MG63 (cell line): ENCODE data around the gene SLC17A2. TPM values are rescaled to one million over a fixed set of nuclear protein-coding genes. Genes with fewer than 3 reads are reported as not detected.
"Not testable (repeated sequence)": the region's sequence is repeated elsewhere in the genome, so short reads cannot be mapped to it uniquely, and the experiment has no call there.

Experiments
- DNase-seq: peaks from one replicate; pipeline ENCODE4 v3.0.0-alpha.2; 2020
- H3K27me3 ChIP-seq: fragments of 250-450 bp; sonication (Bioruptor Pico); 2 replicates; pipeline ENCODE4 v1.5.1; 2020; ENCODE audit warnings: mild to moderate bottlenecking, moderate library complexity
- H3K36me3 ChIP-seq: fragments of 250-450 bp; sonication (Bioruptor Pico); 2 replicates; pipeline ENCODE4 v1.5.1; 2020; ENCODE audit warnings: mild to moderate bottlenecking, moderate library complexity
- H3K4me3 ChIP-seq: fragments of 250-450 bp; sonication (Bioruptor Pico); 2 replicates; pipeline ENCODE4 v1.5.1; 2020; ENCODE audit warnings: mild to moderate bottlenecking, moderate library complexity
- H3K9me3 ChIP-seq: fragments of 250-450 bp; sonication (Bioruptor Pico); 2 replicates; pipeline ENCODE4 v1.5.1; 2020; ENCODE audit warnings: mild to moderate bottlenecking, moderate library complexity
- total RNA-seq: library from RNA; depleted of rRNA; stranded (reverse); fragments of >200 nt; shearing (Covaris generic); gene quantifications from 2 replicates; pipeline ENCODE4 v1.2.3, GENCODE V29; 2014; ENCODE audit warnings: low replicate concordance

Gene SLC17A2
- total RNA-seq, 1 experiment from 2014 or later = not detected

DNA sequence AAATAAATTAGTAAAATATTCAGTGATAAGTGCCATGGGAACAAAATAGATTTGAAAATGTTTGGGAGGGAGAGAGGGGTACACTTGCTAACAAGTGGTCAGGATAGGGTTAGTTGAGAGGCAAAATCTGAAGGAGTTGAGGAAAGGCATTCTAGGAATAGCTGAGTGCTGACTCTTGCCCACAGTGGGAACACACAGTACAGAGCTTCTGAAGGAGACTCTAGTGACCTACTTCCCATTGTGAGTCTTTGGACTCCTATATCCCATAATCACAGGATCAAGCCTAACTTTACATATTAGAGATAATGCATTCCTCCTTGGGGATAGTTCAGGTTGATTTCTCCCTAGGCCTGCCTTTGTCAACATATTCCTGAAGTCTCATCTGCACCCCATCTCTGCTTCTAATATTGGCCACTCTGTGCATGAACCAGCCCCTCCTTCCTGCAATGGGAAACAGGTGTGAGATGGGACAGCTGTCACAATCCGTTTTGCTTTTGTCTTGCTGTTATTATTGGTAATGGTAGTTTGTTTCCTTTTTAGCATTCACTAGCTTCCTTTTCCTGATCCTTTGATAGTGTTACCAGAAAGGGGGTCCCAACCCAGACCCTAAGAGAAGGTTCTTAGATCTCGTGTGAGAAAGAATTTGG lies 29.5 kb upstream of the SLC17A2 start:
- Histone ChIP-seq H3K27me3 (no peaks in the 10 kb centered on the region), H3K9me3 (no peaks in the 10 kb centered on the region), H3K36me3 (0 out of 2 replicates have a peak, but pooled peaks cover 2% of the 10 kb centered on the region), H3K4me3 (no peak overlapping the region)
- no peak for DNase-seq

DNA sequence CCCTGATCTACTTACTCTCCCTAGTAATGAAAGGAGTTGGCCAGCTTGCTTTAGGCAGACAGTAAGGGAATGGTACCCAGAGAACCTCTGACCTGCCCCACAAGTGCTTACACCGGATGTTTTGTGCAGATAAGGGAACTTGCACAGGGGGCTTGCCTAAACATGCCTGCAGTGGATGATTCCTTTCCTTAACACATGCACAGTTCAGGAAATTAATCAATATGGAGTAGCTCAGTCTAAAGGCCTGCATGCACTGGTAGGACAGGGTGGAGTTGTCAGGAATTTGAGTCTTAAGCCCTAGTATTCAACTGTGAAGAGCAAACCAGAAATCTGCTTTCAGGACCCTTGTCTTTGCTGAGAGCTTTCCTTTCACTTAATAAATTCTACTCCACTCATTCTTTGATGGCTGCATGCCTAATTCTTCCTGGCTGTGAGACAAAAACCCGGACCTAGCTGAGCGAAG lies 28.2 kb upstream of the SLC17A2 start:
- no peak for DNase-seq
- Histone ChIP-seq H3K4me3 (no peak overlapping the region), H3K9me3 (no peaks in the 10 kb centered on the region), H3K27me3 (no peaks in the 10 kb centered on the region), H3K36me3 (no peaks in the 10 kb centered on the region)

DNA sequence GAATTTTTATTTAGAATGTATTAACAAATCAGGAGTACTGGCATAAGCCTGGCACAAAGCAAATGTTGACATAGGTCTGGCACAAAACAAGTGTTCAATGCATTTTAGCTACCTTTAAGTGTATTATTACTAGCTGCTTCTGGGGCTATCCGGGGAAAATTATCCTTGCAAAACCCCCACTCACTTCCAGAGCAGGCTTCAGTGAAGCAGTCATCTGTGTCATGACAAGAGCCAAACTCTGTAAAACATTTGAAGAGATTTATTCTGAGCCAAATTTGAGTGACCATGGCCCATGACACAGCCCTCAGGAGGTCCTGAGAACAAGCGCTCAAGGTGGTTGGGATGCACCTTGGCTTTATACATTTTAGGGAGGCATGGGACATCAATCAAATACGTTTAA lies 25.7 kb upstream of the SLC17A2 start:
- H3K9me3 ChIP-seq = no peaks in the 10 kb centered on the region
- DNase-seq = no peak
- no peak overlapping the region for H3K4me3 ChIP-seq
- H3K27me3 ChIP-seq = no peaks in the 10 kb centered on the region
- H3K36me3 ChIP-seq = no peaks in the 10 kb centered on the region

DNA sequence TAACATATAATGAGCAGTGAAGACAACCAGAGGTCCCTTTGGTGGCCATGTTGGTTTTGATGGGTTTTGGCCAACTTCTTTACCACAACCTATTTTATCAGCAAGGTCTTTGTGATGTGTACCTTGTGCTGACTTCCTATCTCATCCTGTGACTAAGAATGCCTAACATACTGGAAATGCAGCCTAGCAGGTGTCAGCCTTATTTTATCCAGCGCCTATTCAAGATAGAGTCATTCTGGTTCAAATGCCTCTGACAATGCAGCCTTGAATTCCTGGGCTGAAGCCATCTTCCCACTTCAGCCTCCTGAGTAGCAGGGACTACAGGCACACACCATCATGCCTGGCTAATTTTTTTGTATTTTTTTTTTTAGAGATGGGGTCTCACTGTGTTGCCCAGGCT lies 24.3 kb upstream of the SLC17A2 start:
- no peaks in the 10 kb centered on the region for H3K36me3 ChIP-seq
- no peak overlapping the region for H3K4me3 ChIP-seq
- no peaks in the 10 kb centered on the region for H3K27me3 ChIP-seq
- no peak for DNase-seq
- no peaks in the 10 kb centered on the region for H3K9me3 ChIP-seq

DNA sequence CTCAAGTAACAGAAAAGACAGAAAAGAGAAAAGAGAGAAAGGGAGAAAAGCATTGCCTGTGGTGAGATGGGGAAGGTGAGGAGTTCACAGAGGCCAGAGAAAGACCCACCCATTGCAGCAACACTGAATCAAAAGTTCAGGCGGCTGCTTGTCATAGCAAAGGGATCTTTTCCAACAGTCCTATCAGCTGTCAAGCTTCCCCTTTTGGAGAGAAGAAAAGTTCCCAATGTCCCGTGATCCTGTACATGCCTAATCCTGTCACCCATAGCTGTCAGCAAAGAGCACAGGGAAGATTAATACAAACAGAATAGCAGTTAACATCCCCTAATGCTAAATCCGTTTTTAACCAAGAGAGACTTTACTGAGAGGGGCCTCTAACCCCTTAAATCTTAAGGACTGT lies 23.2 kb upstream of the SLC17A2 start:
- Histone ChIP-seq H3K27me3 (no peaks in the 10 kb centered on the region), H3K36me3 (no peaks in the 10 kb centered on the region)
- no peak for DNase-seq

DNA sequence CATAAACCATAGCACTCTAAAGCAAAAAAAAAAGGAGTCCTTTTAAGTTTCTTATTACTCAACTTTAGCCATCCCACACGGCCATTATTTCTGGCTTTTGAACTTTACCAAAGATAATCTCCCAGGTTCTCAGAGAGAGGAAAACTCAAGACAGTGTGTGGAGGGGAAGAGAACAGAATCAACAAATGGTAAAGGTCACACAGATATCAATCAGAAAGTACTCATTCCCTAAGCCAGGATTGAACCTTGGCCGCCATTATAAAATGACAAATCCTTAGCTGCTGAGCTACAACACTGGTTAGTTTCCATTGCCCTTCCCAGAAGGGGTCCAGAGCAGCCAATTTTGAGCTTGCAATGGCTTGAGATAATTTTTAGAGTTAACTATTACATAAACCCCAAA lies 22.0 kb upstream of the SLC17A2 start:
- no peak overlapping the region for H3K4me3 ChIP-seq
- no peaks in the 10 kb centered on the region for H3K9me3 ChIP-seq
- DNase-seq = no peak
- no peaks in the 10 kb centered on the region for H3K36me3 ChIP-seq
- no peaks in the 10 kb centered on the region for H3K27me3 ChIP-seq

More for the DNA sequence above, 23.2 kb upstream of the SLC17A2 start:
- Histone ChIP-seq H3K4me3 (no peak overlapping the region), H3K9me3 (no peaks in the 10 kb centered on the region)

DNA sequence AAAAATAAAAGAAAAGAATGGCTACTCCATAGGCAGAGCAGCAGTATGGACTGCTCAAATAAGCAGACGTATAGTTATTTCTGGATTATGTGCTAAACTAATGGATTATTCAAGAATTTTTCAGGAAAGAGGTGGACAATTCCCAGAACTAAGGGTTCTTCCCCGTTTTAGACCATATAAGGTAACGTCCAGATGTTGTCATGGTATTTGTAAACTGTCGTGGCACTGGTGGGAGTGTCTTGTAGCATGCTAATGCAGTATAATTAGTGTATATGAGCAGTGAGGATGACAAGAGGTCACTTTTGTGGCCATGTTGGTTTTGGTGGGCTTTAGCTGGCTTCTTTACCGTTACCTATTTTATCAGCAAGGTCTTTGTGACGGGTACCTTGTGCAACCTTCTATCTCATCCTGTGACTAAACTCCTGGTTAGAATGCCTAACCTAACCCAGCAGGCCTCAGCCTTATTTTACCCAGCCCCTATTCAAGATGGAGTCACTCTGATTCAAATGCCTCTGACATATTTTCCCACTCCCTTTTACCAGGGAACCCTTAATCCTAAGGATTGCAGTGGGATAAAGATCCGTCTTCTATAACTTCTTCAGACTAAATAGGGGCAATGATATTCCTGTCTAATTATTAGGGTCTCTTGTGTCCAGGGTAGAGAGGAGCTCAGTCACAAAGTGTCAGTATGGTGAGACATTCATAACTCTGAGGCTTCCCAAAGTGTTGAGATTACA lies 21.0 kb upstream of the SLC17A2 start:
- Histone ChIP-seq H3K27me3 (no peaks in the 10 kb centered on the region), H3K4me3 (no peak overlapping the region), H3K9me3 (no peaks in the 10 kb centered on the region), H3K36me3 (no peaks in the 10 kb centered on the region)
- DNase-seq = no peak

DNA sequence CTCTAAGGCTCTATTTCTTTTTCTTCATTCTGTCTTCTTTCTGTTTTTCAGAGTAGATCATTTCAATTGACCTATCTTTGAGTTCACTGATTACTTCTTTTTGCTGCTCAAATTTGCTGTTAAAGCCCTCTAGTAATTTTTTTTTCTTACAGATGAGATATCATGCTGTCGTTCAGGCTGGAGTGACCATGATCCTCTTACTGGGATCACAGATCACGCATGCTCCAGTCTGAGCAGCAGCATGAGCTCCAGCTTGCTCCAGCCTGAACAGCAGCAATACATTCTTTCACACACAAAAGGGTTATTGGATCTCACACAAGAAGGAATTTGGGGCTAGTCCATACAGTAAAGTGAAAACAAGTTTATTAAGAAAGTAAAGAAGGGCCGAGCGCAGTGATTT lies 19.8 kb upstream of the SLC17A2 start:
- no peak for DNase-seq
- Histone ChIP-seq H3K9me3 (no peaks in the 10 kb centered on the region), H3K27me3 (no peaks in the 10 kb centered on the region), H3K4me3 (no peak overlapping the region), H3K36me3 (no peaks in the 10 kb centered on the region)

DNA sequence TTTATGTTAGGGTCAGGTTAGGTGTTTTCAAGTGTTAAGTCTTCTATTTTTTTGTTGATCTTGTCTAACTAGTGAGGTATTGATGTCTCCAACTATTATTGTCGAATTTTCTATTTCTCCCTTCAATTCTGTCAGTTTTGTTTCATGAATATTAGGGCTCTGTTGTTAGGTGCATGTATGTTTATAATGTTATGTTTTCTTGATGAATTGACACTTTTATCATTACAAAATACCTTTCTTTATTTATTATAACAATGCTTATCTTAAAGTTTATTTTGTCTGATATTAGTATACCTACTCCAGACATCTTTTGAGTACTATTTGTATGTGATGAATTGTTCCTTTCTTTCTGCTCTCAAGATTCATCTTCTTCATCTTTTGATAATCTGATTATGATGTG lies 19.2 kb upstream of the SLC17A2 start:
- DNase-seq = no peak
- no peaks in the 10 kb centered on the region for H3K36me3 ChIP-seq
- no peaks in the 10 kb centered on the region for H3K9me3 ChIP-seq
- no peaks in the 10 kb centered on the region for H3K27me3 ChIP-seq
- H3K4me3 ChIP-seq = no peak overlapping the region

DNA sequence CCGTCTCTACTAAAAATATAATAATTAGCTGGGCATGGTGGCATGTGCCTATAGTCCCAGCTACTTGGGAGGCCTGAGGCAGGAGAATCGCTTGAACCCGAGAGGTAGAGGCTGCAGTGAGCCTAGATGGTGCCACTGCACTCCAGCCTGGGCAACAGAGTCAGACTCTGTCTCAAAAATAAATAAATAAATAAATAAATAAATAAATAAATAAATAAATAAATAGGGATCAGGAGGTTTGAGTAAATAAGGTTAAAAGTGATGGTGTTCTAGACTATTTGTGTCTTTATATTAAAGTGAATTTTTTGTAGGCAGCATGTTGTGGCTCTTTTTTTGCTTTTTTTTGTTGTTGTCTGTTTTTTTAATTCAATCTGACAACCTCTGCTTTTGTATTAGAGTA lies 17.0 kb upstream of the SLC17A2 start:
- H3K36me3 ChIP-seq, H3K9me3 ChIP-seq, H3K4me3 ChIP-seq, DNase-seq, H3K27me3 ChIP-seq: not testable (repeated sequence)

DNA sequence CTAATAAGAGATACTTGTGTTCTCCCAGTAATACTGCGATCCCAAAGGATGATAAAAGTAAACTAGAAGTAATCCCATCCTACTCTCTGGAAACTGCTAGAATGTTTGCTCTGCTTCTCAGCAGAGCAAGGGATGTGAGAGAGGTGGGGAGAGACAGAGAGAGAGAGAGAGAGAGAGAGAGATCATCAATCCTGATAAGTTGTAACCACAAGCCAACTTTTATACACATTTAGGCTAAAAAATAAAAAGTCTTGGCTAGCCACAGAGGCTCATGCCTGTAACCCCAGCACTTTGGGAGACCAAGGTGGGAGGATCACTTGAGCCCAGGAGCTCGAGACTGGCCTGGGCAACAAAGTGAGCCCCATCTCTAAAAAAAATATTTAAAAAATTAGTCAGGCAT lies 16.1 kb upstream of the SLC17A2 start:
- Histone ChIP-seq H3K9me3 (no peaks in the 10 kb centered on the region), H3K27me3 (no peaks in the 10 kb centered on the region), H3K4me3 (no peak overlapping the region), H3K36me3 (no peaks in the 10 kb centered on the region)
- no peak for DNase-seq

DNA sequence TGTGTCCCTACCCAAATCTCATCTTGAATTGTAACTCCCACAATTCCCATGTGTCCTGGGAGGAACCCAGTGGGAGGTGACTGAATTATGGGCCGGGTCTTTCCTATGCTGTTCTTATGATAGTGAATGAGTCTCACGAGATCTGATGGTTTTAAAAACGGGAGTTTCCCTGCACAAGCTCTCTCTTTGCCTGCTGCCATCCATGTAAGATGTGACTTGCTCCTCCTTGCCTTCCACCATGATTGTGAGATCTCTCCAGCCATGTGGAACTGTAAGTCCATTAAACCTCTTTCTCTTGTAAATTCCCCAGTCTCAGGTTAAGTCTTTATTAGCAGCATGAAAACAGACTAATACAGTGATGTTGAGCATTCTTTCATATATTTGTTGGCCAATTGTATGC lies 15.2 kb upstream of the SLC17A2 start:
- H3K9me3 ChIP-seq, DNase-seq, H3K4me3 ChIP-seq, H3K27me3 ChIP-seq, H3K36me3 ChIP-seq: not testable (repeated sequence)

DNA sequence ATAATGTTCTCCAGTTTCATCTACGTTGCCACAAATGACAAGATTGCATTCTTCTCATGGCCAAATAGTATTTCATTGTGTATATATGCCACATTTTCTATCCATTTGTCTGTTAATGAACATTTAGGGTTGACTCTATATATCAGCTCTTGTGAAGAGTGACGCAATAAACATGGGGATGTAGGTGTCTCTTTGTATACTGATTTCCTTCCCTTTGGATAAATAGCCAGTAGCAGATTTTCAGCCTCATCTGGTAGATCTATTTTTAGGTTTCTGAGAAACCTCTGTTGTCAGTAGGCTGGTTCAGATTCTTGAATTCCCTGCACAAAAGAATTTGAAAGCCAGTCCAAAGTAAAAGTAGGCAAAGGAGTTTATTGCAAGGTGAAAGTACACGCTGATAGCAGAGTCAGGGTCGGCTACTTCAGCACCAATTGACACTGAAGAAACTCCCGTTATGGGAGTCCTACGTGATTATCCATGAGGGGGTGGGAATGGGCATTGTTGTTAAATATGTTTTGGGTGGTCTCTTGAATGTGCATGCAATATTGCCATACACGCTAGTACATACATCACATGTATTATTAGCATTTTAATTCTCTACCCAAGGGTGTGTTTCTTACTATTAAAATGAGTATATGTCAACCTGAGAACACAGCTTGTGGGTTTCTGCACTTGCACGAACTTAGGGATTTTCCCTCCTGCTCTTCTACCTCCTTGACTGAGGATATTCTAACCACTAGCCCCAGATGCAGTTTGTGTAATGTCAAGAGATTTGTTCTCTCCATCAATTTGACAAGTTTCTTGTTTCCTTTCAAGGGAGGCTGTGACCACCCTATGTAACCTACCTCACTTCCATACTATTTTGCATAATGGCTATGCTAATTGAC lies 14.4 kb upstream of the SLC17A2 start:
- no peaks in the 10 kb centered on the region for H3K27me3 ChIP-seq
- no peak overlapping the region for H3K4me3 ChIP-seq
- H3K9me3 ChIP-seq = no peaks in the 10 kb centered on the region
- DNase-seq = no peak
- no peaks in the 10 kb centered on the region for H3K36me3 ChIP-seq

DNA sequence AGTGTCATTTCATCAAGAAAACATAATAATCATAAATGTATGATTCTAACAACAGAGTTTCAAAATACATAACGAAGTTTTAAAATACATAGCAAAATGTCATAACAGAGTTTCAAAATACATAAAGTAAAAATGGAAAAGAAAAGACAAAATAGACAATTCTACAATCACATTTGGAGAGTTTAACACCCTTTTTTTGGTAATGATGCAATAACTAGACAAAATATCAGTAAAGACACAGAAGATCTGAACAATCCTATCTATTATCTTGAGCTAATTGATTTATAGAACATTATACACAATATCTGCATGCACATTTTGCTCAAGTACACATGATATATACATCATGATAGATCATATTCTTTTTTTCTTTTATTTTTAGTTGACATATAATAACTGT lies 13.4 kb upstream of the SLC17A2 start:
- DNase-seq = no peak
- H3K27me3 ChIP-seq = no peaks in the 10 kb centered on the region

DNA sequence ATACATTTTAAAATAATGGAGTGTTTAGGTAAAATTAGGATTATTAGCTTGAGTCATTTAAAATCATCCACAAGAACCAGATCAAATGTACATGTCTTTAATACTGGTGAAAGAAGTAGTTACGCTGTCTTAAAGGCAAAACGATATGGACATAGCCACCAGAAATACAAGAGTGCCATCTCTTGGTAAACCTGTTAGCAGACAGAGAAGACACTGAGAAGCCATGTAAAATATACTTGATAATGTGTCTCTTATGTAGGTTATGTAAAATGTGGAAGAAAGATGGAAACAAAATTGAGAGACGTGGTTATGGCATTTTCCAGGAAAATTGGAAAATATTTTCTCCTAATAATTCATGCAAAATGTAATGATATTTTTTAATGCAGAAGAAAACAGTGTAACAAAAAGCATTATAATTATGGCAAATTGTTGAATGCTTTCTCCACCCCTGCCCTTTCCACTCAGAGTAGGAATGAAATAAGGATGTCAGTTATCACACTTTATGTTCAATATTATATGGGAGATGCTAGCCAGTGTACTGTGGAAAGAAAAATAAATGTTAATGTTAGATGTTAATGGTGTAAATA lies 12.2 kb upstream of the SLC17A2 start:
- no peak for DNase-seq
- no peaks in the 10 kb centered on the region for H3K27me3 ChIP-seq
- no peak overlapping the region for H3K4me3 ChIP-seq
- H3K36me3 ChIP-seq = no peaks in the 10 kb centered on the region
- no peaks in the 10 kb centered on the region for H3K9me3 ChIP-seq

More for the DNA sequence above, 13.4 kb upstream of the SLC17A2 start:
- H3K9me3 ChIP-seq = no peaks in the 10 kb centered on the region
- H3K4me3 ChIP-seq = no peak overlapping the region
- H3K36me3 ChIP-seq = no peaks in the 10 kb centered on the region

DNA sequence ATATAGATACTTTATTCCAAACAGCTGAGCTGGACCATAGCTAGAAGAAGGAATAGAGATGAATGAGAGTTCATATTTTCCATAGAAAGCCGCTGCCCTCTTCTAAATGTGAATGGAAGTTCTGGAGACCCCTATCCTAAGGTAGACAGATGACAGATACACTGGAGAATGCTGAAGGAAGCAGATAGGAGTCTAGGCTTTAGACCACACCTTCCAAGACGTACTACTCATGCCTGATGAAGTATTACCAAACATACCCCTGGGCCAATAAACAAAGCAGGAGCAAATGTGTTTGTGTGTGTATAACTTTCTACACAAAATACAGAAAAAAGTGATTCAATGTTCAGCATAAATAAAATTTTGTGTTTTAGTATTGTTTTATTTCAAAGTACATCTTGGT lies 9.1 kb upstream of the SLC17A2 start:
- Histone ChIP-seq H3K27me3 (no peaks in the 10 kb centered on the region), H3K9me3 (no peaks in the 10 kb centered on the region), H3K4me3 (no peak overlapping the region), H3K36me3 (no peaks in the 10 kb centered on the region)
- no peak for DNase-seq

DNA sequence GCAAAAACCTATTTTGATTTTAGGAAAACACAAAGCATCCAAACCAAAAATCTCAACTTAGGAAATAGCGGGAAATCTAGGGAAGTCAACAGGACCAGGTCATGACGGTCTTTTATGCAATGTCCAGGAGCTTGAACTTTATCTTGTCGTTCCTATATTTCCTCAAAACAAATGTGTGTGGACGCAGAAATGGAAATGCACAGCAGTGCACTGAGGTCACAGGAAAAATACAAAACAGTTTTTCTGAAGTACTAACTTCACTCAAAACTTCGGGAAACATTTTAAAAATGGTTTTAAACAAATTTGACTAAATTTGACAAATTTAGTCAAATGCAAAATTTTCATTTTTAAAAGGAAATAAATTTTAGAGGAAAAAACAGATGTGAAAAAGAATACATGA lies 5.5 kb upstream of the SLC17A2 start:
- DNase-seq = no peak
- no peaks in the 10 kb centered on the region for H3K27me3 ChIP-seq

More for the DNA sequence above, 5.5 kb upstream of the SLC17A2 start:
- Histone ChIP-seq H3K9me3 (no peaks in the 10 kb centered on the region), H3K36me3 (no peaks in the 10 kb centered on the region), H3K4me3 (no peak overlapping the region)
